Iris pigment epithelial cell (primary cell): ENCODE measurements around the gene DRC7.

Experiments used
- DNase-seq: peaks from one replicate; pipeline ENCODE4 v3.0.0-alpha.2; 2011; ENCODE audit warnings: low read depth

DRC7 gene

GRCh38 chr16:57690782-57691471 is 3.7 kb upstream of the DRC7 start:
- no peak for DNase-seq

- no peak for DNase-seq
Measured at GRCh38 chr16:57692636-57693035, 2.0 kb upstream of the DRC7 start.

- no peak for DNase-seq
Measured at GRCh38 chr16:57693550-57693949, 1.1 kb upstream of the DRC7 start.

- DNase-seq = no peak
Measured at GRCh38 chr16:57694231-57694724, 328 bp upstream of the DRC7 start.

GRCh38 chr16:57695680-57696069 is 1.1 kb downstream of the DRC7 start:
- no peak for DNase-seq

- no peak for DNase-seq
Measured at GRCh38 chr16:57696240-57696639, 1.6 kb downstream of the DRC7 start.

- no peak for DNase-seq
Measured at GRCh38 chr16:57697896-57698537, 3.4 kb downstream of the DRC7 start.

- DNase-seq = no peak
Measured at GRCh38 chr16:57698812-57699405, 4.3 kb downstream of the DRC7 start.

GRCh38 chr16:57699481-57699880 is 4.9 kb downstream of the DRC7 start:
- DNase-seq = no peak

- no peak for DNase-seq
Measured at GRCh38 chr16:57699899-57700298, 5.3 kb downstream of the DRC7 start.

- no peak for DNase-seq
Measured at GRCh38 chr16:57700781-57701551, 6.4 kb downstream of the DRC7 start.

GRCh38 chr16:57701759-57702371 is 7.3 kb downstream of the DRC7 start:
- DNase-seq = no peak

- no peak for DNase-seq
Measured at GRCh38 chr16:57703416-57704010, 8.9 kb downstream of the DRC7 start.

- DNase-seq = no peak
Measured at GRCh38 chr16:57704011-57704904, 9.7 kb downstream of the DRC7 start.

- no peak for DNase-seq
Measured at GRCh38 chr16:57704905-57705852, 10.6 kb downstream of the DRC7 start.

GRCh38 chr16:57706717-57707116 is 12.1 kb downstream of the DRC7 start:
- no peak for DNase-seq

- DNase-seq = no peak
Measured at GRCh38 chr16:57707331-57707730, 12.7 kb downstream of the DRC7 start.

GRCh38 chr16:57708168-57708567 is 13.6 kb downstream of the DRC7 start:
- DNase-seq = no peak

GRCh38 chr16:57709663-57710062 is 15.1 kb downstream of the DRC7 start:
- DNase-seq = no peak

GRCh38 chr16:57711346-57711745 is 16.7 kb downstream of the DRC7 start:
- no peak for DNase-seq
